HG02763 (cell line): ENCODE data around the gene GSDMA.
"Not testable (repeated sequence)": the region's sequence is repeated elsewhere in the genome, so short reads cannot be mapped to it uniquely, and the experiment has no call there.

Experiments used
- ATAC-seq: cut with Tn5 transposase; IDR thresholded peaks from one replicate; pipeline ENCODE4 v1.9.1; 2021; ENCODE audit warnings: mild to moderate bottlenecking, moderate library complexity; ENCODE audit not compliant: unreplicated experiment

Gene GSDMA

DNA sequence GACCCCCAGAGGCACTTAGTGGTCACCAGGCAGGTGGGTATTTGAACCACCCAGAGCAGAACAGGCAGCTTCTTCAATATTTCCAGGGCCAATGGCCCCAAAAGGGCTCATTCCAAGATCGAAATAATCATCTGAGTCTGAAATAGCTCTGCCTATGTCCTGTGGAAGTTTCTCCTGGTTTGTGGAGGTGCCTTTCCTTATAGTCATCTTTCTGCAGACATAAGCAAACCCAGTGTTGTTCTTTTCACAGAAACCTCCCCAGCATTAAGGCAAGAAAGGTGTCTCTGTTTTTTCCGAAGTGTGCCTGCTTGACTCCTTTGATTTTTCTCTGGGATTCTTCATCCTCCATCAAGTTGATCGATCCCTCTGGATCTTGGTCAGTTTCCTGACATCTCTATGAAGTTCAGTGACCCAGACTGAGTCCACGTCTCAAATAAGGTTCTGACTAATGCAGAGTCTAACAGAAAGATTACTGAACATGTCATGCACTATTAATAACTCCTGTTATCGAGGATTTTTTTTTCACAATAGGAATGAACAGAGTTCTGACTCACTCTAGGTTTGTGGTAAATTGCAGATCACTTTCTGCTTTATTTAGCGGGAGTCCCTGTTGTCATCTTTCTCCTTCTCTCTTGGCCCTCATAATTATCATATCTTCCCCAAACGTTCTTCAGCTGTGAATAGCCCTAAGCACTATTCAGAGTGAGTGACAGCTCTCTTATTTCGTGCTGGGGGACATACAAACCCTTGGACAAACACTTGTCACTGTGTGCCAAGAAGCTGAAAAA lies 33.8 kb upstream of the GSDMA start:
- ATAC-seq = no peak

DNA sequence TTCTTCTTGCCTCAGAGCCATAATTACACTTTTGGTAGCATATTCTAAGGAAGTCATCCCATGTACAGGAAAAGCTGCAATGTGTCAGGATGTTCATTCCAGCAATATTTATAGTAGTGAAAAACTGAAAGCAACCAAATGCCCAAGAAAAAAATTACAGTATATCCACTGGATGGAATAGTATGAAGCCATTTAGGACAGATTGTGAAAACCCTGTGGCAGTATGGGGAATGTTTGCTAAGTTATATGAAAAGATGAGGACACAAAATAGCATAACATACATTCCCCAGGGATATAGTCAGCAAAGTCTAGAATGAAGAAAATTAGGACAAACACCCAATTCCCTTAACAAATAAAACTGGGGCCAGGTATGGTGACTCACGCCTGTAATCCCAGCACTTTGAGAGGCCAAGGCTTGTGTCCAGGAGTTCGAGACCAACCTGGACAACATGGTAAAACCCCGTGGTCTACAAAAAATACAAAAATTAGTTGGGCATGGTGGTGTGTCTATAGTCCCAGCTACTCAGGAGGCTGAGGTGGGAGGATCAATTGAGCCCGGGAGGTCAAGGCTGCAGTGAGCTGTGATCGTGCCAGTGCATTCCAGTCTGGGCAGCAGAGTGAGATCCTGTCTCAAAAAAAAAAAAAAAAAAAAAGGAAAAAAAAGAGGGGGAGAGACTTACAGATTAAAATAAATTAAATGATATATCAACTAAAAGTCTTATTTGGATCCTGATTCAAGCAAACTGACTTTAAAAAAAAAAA lies 33.0 kb upstream of the GSDMA start:
- no peak for ATAC-seq

DNA sequence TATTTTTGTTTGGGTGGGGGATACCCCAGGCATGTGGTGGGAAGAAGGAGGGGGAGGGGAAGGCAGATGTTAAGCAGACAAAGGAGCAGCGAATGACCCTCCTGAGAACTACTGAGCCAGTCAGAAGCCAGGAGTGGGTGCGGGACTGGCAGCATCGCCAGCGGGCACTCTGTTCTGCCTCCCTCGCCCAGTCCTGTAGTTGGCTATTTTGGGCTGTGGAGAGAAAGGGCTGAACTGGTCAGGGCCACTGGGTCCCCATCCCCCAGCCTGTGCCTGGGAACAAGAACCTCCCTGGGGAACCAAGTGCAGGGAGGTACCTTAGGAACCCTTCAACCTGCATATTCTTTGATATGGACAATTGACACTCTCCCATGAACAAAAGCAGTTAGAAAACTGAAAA lies 28.9 kb upstream of the GSDMA start:
- no peak for ATAC-seq

DNA sequence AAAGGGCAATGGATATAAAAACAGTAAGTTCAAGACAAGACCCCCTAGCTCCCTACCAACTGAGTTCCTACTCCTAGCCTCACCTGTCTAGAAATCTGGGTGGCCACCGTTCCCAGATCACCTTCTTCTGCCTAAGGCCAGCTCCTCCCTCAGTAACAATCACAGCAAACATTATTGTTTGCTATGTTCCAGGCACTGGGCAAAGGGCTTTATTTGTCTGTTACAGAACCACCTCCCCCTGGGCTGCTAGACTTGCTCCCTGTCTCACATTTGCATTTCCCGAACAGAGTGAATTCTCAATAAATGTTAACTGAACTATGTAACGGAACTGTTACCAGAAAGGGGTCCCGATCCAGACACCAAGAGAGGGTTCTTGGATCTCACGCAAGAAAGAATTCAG lies 28.5 kb upstream of the GSDMA start:
- no peak for ATAC-seq

DNA sequence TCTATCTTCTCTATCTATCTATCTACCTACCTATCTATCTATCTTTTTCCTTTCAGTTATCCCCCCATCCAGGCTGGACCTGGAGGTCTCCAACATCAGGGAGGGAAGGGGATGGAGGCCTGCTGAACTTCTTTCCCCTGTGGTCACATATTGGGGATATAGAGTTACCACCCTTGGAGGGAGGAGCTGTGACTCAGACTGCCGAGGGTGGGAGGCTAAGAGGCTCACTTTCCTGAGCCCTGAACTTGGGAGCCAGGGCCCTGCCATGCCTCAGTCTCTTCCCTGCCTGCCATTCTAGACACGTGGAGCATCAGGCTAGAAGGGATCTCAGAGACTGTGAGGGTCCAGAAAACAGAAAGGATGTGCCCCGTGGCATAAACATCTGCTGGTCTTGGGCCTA lies 26.9 kb upstream of the GSDMA start:
- ATAC-seq = no peak

DNA sequence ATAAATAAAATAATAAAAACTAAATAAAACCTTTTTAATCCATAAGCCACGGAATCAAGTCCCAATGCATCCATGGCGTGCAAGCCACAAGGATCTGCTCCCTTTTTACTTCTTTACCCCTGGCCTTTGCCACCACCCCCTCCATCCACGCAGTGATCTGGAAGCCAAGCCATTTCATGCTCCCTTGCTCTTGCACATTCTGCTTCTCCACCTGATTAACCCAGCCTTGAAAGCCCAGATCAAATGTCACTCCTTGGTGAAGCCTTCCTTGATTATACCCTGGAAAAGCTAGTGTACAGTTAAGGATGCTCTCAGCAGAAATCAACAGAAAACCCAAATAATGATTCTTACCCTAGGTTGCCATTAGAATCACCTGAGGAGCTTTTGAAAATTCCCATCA lies 25.4 kb upstream of the GSDMA start:
- no peak for ATAC-seq

DNA sequence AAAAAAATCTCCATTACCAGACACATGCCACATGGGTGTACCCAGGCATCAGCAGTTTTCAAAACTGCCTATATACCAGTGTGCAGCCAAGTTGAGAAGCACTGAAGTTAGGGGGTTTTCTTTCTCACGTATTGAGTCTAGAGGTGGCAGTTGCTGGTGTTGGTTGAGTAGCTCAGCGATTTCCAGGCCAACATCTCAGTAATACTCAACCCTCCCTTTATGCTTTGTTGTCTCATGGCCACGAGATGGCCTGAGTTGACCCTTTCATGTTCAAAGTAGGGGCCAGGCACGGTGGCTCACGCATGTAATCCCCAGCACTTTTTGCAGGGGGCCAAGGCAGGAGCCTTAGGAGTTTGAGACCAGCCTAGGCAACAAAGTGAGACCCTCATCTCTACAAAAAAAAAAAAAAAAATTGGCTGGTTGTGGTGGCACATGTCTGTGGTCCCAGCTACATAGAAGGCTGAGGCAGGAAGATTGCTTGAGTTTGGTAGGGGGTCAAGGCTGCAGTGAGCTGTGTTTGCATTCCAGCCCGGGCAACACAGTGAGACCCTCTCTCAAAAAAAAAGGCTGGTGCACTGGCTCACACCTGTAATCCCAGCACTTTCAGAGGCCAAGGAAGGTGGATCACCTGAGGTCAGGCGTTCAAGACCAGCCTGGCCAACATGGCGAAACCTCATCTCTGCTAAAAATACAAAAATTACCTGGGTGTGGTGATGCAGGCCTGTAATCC lies 24.5 kb upstream of the GSDMA start:
- ATAC-seq = no peak

DNA sequence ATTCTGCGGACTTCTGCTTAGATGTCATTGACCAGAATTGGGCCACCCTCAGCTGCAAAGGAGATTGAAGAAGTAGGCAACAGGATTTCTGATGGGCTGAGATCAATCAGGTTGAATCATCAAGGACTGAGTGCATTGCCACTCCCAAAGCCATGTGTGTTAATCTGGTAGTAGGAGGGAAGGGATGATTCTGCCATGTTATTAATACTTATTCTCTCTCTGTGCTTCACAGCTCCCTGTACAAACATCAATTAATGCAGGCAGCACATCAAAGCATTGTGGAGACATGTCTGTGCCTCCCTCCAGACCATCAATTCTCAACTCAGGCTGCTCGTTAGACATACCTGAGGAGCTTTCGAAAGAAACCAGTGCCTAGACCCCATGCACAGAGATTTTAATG lies 23.7 kb upstream of the GSDMA start:
- ATAC-seq = no peak

DNA sequence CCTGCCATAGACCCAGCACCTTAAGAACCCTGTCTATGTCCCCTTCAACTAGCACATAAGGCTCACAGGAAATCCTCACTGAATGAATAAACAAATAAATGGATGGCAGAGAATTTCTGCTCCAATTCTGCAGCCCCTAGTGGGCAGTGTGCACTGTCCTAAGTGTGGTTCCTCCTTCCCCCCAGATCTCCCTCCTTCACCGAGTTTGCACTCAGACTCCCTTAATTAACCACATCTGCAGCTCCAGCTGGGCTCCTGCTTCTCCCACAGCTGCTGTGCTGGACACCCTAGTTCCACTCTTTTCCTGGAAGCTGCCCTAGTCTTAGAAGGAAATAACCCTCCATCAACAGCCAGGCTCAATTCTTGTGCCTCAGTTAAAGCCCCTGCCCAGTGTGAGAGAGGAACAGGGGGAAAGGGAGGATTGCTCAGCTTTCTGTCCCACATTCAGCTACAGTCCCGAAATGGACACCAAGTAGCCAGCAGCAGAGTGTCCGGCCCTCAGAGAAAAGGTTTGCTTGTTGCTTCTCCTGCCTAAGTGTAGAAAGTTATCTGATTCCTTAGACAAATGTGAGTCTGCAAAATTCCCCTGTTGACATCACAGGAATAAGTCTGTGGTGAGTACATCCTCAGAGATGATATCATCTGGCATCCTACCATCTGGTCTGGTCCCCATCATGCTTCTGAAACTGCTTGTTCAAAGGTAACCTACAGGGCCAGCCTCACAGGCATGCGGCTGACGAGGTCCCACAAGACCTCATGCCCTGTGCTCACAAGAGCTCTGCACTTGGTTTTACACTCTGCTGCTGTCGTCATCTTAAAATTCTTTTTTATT lies 23.0 kb upstream of the GSDMA start:
- ATAC-seq = no peak

DNA sequence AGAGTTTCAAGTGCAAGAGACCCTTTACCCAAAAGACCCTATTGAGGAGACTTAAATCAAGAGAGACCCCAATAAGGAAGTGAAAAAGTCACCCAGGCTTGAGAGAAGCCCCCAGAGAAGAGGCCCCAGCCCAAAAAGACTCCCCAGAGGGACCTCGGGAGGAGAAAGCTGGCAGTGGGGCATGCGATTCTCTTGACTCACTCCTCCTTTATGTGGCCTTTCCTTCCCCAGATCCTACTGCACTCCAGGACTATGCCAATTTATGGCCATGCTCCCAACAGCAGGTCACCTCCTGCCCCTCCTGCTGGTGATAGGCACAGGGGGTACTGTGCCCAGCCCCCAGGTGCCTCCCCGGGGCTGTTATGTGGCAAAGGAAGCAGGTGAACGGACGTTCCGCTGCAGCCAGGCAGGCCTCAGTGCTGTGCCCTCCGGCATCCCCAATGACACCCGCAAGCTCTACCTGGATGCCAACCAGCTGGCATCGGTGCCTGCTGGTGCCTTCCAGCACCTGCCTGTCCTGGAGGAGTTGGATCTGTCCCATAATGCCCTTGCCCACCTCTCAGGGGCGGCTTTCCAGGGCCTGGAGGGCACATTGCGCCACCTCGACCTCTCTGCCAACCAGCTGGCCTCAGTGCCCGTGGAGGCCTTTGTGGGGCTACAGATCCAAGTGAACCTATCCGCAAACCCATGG lies 19.0 kb upstream of the GSDMA start:
- no peak for ATAC-seq

DNA sequence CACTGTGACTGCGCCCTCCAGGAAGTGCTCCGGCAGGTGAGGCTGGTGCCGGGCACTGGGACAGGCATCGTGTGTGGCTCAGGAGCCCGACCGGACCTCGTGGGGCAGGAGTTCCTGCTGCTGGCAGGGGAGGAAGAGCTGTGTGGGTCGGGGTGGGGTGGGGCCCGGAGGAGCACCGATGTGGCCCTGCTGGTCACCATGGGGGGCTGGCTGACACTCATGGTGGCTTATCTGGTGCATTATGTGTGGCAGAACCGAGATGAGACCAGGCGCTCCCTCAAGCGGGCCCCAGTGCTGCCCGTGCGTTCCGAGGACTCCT lies 18.5 kb upstream of the GSDMA start:
- ATAC-seq = no peak

DNA sequence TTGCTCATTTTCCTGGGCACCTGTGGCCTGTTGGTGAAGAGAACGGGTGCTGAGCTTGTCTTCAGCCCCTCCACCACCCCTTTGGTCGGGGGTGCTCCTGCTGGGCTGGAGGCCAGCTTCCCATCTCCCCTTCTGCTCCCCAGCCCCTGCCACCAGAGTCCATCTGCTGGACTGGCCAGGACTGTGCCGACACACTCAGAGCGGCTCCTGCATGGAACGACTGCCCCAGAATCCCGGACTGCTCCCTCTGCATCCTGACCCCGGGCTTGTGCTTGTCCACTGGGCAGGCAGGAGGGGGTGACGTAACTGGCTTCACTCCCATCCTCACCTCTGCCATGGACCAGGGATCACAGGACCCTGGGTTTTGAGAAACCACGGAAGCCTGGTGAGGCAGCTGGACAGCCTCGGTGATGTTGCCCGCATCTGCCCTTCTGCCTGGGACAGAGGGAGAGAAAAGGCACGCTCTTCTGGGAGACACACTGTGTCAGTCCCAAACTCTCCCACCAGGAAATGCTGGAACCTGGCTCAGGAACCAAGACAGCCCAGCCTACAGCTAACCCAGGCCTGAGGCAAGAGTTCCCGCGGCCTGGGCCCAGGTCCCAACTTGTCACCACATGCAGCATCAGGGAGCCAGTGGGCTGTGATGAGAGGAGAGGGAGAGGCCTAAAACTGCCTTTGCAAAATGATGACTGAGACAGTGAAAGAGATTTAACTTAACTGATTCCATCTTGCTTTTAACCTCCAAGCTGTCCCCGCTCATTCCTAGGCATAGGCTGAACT lies 16.1 kb upstream of the GSDMA start:
- no peak for ATAC-seq

DNA sequence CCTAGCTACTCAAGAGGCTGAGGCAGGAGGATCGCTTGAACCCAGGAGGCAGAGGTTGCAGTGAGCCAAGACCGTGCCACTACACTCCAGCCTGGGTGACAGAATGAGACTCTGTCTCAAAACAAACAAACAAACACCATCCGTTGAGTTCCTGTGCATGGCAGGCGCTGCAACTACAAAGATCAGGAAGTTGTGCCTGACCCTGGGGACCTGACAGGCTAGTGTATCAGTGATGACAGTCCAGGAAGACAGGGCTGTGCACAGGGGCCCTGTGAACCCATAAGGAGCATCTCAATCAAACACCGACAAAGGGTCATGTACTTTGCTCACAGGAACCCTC lies 14.3 kb upstream of the GSDMA start:
- ATAC-seq = not testable (repeated sequence)

DNA sequence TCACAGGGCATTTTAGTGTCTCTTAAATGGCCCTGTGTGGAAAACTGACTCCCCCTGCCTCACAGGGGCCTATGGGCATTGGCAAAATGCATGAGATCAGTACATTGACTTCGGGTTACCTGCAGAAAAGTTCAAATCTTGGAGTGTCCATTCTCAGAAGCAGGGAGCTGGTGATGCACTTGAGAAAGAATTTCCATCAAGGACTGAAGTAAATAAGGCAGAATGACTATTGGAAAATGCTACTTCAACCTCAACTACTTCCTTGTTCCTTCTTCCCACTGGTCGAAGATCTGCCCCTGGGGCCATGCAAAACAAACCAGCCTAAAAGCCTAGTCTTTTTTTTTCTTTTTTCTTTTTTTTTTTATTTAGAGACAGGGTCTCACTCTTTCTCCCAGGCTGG lies 13.8 kb upstream of the GSDMA start:
- ATAC-seq = no peak

DNA sequence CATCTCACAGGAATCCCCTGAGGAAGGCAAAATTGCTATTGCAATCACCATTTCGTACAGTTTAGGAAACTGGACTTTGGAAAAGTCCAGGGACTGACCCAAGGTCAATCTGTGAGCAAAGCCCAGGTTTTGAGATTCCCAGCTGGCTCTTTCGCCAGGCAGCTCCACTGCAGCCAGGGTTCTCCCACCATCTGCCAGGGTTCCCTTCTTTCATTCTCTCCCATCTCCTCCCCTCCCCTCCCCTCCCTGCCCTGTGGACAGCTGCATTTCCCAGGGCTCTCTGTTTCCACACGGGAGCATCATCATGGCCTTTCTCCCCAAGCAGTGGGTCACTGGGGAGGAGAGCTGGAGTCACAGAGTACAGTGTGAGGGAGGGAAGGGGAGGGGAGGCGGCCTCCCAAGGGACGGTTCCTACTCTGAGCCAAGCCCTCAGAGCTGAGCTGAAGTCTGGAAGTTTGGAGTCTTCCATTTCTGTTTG lies 11.9 kb upstream of the GSDMA start:
- no peak for ATAC-seq

DNA sequence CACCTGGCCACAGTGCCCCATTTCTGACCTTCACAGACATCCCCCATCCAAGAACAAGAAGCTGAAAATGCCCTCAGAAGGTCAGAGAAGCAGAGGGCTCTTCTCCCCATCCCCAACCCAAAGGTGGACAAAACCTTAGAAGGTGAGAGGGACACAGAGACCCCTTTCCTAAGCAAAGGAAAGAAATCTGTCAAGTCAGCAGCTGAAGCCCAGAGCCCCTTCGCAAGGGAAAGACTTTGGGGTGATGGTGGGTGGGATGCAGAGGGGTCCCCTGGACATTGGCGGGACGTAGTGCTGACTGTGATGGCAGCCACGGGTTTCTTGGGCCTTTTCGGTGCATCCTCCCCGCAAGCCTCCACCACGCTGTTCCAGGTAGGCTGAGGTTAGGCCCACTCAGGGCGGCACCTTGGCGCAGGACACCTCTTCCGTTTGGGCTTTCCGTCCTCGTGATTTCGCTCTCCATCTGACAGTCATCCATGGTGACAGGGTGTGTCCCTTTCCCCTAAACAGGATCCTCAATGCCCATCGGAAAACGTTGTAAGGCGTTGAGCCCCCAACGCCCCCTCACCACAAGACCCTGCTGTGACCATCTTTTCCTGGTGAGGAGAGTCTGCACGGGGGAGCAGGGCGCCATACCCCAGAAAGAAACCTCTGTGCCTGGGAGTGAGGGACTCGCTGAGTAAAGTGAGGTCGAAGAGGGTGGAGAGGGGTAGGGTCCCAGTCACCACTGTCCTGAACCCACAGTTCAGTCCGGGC lies 10.7 kb upstream of the GSDMA start:
- ATAC-seq = no peak

DNA sequence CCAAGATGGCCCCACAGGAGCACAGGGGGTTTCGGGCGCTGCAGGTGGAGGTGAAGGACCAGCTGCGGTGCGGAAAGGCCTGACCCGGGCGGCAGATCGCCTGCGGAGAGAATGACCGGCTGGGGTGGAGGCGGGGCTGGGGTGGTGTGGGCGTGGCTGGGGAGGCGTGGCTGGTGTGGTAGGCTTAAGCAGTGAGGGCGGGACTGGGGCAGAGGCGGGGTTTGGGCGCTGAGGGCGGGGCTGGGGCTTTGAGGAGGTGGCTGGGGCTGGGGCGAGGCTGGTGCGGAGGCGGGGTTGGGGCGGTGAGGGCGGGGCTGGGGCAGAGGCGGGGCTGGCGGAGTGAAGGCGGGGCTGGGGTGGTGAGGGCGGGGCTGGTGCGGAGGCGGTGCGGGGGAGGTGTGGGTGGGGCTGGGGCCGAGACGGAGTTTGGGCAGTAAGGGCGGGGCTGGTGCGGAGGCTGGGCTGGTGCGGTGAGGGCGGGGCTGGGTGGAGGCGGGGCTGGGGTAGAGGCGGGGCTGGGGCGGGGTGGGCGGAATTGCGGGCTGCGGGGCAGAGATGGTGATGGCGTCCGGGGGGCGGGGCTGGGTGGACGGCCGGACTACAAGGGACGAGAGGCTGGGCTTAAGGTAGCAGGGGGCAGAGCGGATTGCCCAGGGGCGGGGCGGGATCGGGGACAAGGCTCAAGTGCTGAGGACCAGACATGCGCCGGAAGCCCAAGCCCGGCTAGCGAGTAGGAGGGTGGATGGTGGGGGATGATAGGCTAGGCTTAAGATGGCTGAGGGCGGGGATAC lies 9.9 kb upstream of the GSDMA start:
- peak; percentile 69 for ATAC-seq

DNA sequence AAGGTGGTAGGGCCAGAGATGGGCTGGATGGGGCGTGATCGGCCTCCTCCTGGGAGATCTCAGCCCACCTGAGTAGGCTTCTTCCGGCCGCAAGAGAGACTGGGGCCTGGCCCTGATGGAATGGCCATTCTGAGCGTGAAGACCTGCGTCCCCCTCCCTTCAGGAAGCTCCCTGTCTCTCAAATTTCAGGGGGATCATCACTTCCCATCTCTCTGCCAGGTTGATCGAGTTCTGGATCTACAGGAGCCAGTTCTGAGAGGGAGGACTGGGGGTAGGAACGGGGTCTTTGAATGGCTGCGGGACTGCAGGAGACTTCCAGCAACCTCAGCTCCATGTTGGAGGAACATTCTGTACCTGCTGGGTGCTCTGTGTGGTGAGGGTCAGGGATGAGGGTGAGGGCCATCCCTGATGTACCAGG lies 9.3 kb upstream of the GSDMA start:
- ATAC-seq = no peak
